ENCODE measurements around the gene AFAP1.
"Not testable (repeated sequence)": the region's sequence is repeated elsewhere in the genome, so short reads cannot be mapped to it uniquely, and the experiment has no call there.

Gene AFAP1

DNA sequence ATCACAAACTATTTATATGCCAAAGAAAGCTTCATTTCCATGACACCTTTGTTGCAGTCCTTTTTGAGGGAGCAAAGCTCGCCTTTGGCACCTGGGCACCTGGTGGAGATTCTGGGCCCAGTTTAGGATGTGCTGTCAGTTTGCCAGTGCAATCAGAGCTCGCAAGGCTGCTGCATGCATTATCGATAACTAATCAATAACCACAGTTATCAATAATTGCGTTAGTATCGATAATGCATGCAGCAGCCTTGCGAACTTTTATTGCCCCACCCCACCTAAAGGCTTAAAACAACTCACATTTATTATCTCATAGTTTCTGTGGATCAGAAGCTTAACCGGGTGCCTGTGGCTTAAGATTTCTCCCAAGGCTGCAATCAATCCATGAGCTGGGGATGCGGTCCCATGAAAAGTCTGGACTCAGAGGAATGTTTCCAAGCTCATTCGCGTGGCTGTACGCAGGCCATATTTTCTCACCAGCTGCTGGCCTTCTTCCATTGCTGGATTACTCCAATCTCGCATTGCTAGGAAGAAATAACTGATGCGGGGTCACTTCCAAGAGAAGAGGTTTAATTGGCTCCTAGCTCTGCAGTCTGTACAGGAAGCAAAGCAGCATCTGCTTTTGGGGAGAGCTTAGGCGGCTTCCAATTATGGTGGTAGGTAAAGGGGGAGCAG is 6.2 kb upstream of the AFAP1 start:
- no peak for DNase-seq

DNA sequence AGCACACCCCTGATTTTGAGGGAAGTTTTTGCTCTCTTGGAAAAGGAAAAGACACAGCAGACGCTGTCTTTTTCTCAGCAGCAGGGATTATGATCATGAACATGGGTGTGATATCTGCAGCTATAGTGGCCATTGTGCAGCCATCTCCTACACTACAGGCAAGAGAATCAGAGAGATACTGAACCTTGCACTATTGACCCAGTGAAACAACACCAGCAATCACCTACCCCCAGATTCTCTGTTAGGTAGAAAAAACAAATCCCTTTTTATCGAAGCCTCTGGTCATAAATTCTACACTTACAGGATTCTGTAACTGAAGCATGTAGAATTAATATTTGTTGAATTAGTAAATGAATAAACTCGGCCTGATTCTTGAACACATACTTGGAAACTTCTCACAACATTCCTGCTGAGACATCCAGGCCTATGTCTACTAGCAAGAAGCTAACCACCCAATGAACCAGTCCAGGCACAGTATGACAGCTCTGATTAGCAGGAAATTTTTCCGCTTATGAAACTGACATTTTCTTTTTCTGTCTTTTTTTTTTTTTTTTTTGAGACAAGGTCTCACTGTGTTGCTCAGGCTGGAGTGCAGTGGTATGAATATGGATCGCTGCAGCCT is 5.0 kb upstream of the AFAP1 start:
- DNase-seq: no peak

DNA sequence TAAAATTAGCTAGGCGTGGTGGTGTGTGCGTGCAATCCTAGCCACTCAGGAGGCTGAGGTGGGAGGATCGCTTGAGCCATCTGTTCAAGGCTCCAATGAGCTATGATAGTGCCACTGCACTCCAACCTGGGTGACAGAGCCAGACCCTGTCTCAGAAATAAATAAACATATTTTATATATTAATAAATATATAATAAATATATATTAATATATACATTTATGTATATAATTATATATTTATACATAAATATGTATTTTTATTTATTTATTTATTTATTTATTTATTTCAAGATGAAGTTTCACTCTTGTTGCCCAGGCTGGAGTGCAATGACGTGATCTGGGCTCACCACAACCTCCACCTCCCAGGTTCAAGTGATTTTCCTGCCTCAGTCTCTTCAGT is 4.0 kb upstream of the AFAP1 start:
- not testable (repeated sequence) for DNase-seq

DNA sequence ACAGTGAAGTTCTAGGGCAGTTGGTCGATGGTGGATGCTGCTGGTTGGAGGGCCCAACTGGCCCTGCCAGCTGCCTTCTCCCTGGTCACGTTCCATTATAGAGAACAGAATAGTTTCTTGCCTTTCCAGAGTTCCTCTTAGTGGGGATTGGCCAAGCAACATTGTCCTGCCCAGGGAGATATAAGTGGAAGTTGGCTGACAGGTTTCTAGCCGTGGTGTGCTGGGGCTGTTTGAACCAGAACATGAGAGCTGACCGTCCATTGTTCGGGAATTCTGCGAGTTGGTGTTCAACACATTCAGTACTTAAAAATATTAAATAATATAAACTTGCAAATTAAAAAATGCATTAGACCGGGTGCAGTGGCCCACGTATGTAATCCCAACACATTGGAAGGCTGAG is 3.5 kb upstream of the AFAP1 start:
- no peak for DNase-seq

DNA sequence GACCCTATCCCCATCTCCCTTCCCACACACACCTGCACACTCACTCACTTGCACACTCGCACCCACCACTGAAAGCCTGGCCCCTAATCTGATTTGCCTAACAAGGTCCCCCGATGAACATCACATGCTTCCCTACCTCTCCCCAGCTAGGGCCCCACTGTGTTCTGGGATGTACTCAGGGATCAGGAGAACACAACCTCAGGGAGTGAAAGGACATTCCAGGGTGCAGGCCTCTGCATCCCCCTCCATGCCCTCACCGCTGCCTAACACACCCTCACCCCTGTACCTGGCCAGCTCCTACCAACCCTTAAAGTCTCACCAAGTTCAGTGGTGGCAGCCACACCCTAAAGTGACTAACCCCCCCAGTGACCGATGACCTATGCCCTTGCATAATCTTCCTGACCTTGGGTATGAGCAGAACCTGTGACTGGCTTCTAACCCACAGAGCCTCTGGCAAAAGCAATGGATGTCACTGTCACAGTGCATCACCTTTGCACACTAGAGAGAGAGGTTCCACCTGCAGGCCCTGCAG is 2.4 kb upstream of the AFAP1 start:
- no peak for DNase-seq

DNA sequence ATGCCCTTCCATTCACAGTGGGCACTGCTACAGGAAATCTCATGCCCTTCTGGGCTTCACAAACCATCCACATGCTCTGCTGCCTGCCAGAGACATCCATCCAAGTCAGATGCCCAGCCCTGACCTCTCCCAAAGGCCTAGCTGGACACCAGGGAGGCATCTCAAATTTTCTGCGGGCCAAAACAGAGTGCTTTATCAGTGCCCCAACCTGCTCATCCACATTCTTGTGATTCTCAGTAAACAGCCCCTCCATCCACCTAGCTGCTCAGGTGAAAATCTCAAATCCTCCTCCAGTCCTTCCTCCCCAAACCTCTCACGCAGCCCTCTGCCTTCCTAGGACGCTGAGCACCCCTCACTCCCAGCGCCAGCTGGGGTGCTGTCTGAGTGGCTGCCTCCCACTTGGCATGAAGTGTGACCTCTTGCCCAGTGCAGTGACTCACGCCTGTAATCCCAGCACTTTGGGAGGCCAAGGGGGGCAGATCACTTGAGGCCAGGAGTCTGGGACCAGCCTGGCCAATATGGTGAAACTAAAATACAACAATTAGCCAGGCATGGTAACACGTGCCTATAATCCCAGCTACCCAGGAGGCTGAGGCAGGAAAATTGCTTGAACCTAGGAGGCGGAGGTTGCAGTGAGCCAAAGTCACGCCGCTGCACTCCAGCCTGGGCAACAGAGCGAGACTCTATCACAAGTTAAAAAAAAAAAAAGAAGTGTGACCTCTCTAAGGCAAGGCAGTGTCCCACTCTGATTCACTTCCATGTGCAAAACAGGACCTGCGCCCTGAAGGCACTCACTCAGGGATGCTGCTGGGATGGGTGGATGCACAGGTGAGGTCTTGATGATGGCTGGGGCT is 1.7 kb upstream of the AFAP1 start:
- DNase-seq: no peak

DNA sequence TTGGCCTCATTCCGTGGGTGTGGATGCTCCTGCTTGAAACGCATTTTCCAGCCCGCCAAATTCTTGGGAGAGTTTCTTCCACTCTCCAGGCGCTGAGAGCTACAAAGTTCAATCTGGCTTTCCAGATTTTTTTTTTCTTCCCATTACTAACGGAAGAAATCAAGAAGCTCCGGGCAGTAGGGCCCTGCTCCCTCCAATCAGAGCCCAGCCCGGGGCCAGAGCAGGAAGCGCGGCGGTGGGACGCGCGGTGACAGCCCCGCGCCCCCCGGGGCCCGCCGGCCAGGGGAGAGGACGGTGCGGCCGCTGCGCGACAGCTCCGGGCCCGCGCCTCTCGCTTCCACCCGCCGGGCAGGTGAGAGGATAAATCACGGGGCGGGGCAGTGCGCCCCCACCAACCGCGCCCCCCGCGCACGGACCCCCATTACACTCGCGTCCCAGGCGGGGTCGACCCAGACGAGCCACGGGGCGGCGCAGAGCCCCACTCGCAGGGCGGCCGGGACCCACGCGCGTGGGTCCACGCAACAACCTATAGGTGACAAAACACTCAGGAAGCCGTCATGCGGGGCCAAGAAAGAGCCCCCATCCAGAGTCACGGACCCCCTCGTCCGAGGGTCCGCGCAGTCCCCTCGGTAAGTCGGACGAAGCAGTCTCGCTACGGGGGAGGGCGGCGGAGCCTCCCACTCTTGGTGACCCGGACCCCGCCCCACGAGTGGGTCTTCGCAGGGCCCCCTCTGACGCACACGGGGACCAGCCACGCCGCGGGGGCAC is 868 bp downstream of the AFAP1 start:
- DNase-seq: no peak

DNA sequence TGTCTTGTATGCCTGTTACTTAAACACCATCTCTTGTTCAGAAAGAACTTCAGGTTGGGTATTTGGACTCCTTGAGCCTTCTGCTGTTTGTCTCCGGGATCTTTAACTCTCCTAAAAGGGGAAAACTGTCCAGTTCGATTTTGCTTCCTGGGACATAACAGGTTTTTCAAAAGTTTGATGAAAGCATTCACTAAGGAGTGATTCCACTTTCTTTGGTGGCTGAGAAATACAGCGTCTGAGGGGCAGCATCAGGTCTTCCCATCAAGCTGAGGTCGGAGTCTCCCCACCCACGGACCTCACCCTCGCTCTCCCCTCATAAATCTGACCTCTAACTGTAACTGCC is 1.4 kb downstream of the AFAP1 start:
- no peak for DNase-seq

DNA sequence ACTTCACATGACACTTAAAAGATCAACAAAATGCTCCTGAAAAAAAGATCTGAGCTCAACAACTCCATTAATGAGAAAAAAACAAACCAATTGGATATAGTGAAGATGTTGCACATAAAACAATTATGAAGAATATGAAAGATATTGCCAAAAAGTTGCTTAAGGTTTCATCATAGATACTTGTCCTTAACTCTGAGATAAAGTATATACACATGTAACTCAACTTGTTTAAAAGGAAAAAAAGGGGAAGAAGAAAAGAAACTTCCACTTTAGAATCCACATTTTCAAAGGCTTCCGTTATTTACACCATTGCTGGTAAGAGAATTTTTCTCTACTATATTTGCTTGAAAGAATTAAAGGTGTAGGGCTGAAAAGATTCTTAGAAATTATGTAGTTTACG is 2.7 kb downstream of the AFAP1 start:
- DNase-seq: peak; percentile 78

DNA sequence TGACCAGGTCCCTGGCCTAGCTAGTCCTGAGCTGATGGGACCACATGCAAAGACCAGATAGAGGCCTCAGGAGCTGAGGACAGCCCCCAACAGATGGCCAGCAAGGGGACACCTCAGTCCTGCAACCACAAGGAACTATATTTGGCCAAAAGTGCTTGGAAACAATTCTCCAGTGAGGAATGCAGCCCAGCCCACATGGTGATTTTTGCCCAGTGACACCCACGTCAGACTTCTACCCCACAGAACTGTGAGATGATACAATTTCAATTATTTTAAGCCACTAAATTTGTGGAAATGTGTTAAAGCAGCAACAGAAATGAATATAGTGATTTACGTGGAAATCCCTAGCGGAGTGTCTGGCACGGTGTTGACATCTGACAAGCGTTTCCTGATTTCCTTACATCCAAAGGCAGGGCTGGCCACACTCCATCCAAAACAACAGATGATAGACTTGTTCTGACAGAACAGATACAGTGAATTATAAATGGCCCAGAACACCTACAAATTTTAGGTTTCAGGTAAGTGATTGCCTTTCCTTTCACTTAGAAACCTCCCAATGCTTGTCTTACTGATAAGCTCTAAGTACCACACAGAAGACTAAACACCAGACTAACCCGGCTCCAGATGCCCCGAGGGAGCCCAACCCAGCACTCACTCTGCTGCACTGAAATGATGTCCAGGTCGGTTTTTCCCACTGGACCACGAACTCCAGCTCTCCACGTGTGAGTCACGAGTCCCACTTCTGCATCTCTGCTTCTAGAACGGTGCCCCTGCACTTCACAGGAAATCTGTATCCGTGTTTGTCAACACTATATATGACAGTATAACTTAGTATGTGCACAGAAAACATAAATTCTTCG is 5.8 kb downstream of the AFAP1 start:
- peak; percentile 7 for DNase-seq

DNA sequence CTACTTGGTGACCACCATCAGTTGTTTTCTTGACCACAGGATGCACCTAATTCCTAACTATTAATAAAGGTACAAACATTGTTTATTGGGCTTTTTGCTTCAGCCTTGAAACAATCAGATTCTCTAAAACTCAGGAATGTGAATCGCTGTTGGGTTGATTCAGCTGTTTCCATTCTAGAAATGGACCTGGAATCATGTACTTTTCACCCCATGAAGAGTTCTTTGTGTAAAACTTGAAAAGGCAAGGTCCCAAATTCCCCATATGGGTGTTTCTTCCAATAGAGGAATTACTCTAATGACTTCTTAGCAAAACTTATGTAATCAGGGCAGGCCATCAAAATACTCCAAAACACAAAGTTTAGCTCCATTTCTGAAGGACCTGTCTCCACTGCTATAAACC is 7.4 kb downstream of the AFAP1 start:
- no peak for DNase-seq

DNA sequence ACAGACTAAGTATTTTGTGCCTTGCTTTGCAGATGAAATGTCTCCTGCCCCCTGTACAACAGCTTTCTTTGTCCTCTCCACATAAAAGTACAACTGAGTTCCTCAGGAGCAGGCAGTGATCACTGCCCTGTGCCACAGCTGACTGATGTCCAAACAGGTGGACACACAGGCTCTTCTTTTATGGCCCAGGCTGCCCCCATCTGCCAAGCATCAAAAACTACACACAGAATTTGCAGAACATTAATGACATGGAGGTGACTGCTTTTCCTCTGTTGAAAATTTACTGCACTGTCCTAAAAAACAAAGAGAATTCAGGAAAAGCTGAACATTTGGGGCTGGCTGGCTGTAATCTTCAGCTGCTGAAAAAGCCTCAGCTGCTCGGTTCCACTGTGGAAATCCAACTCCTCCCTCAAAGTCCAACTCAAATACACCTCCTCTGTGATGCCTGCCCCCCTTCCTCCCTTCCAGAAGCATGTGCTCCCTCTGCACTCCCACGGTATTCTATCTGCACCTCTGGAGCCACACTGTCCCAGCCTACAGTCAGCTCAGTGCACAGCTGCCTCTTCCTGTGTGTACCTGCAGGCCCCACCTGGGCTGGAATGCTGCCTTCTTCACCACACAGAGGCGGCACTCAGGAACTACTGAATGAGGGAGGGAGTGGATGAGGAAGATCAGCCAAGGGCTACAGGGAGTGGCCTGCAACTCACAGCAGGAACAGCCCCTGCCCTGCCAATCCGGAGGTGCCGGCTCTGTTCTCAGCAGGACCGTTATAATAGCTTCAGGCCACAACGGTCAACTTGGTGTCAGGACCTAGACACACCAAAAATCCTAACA is 10.3 kb downstream of the AFAP1 start:
- no peak for DNase-seq

DNA sequence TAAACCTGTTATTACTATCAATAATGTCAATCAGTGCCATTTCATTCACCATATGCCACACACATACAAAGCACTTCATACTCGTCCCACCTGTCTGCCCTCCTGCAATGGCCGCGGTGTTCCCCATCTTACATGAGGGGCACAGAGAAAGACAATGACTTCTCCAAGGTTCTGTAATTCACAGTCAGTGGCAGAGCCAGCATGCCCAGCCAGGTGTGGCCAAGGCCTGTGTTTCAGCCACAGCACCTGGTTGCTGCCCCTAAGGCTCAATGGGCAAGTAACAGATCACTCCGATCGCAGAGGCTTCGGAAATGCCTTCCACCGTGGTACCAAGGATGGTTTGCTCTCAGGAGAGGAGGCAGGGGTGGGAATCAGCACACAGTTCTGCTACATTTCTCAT is 10.9 kb downstream of the AFAP1 start:
- no peak for DNase-seq

DNA sequence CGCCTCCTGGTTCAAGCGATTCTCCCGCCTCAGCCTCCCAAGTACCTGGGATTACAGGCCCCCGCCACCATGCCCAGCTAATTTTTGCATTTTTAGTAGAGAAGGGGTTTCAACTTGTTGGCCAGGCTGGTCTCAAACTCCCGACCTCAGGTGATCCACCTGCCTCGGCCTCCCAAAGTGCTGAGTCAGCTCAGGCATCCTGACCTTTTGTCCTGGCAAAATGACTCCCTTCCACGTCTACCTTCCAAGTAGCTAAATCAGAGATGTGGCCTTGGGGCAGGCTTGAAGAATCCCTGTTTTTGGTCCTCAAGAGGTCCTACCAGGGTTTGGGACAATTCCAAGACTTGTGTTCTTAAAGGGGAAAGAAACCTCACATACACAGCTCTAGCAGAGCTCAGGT is 12.8 kb downstream of the AFAP1 start:
- no peak for DNase-seq

DNA sequence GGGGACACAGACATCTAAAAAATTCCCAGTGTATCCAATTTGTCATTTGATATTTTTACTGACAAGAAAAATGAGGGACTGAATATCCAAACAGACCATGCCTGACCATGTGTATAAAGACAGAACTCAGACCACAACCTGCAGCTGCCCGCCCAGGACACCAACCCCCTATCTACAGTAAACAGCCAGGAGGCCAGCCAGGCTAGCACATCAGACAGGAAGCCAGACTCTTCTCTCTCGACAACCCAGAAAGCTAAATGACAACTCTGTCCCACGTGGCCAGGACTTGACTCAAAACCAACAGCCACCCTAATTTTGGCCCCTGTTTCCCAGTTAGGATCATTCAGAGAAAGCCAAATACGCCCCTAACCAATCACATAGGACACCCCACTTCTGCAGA is 15.1 kb downstream of the AFAP1 start:
- no peak for DNase-seq

DNA sequence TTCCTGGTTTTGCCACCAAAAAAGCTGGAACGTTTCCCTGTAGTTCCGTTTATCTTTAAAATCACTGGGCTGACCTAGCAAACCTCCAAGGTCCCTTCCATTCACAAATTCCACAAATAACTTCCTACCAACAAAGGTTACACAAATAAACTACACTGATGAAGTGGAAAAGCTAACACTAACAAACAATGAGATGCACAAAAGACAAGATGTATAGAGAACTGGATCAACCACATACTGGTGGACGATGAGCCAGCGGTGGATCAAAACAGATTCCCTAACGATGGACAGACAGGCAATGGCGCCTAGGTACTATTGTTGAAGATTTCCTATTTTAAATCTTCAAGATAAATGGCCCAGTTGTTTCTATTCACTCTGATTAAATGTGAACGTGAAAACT is 15.5 kb downstream of the AFAP1 start:
- no peak for DNase-seq

DNA sequence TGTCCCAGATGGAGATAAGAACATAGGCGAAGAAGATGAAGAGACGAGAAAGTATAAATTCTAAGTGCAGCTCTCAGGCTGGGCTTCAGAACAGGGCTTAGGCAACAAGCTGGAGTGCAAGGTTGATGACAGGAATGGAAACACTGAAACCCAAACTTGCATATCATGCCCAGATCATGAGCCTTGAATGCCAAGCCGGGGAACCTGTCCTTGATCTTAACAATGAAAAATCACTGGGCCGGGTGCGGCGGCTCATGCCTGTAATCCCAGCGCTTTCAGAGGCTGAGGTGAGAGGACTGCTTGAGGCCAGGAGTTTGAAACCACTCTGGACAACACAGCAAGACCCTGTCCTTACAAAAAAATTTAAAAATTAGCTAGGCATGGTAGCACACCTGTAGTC is 17.2 kb downstream of the AFAP1 start:
- no peak for DNase-seq

DNA sequence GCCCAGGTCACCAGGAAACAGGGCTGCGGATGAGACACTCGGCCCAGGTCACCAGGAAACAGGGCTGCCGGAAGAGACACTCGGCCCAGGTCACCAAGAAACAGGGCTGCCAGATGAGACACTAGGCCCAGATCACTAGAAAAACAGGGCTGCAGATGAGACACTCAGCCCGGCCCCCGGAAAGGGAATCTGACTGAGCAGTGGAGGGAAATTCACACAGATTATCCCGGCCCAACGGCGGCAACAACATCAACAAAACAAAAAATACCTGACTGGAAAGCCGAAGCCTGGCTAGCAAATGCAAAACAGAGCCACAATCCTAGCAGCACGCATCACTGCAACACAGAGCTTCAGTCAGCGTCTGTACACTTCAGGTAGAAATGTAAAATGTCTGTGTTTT is 20.7 kb downstream of the AFAP1 start:
- DNase-seq: no peak

DNA sequence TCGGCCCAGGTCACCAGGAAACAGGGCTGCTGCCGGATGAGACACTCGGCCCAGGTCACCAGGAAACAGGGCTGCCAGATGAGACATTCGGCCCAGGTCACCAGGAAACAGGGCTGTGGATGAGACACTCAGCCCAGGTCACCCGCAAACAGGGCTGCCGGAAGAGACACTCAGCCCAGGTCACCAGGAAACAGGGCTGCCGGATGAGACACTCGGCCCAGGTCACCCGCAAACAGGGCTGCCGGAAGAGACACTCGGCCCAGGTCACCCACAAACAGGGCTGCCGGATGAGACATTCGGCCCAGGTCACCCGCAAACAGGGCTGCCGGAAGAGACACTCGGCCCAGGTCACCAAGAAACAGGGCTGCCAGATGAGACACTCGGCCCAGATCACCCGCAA is 21.5 kb downstream of the AFAP1 start:
- not testable (repeated sequence) for DNase-seq

DNA sequence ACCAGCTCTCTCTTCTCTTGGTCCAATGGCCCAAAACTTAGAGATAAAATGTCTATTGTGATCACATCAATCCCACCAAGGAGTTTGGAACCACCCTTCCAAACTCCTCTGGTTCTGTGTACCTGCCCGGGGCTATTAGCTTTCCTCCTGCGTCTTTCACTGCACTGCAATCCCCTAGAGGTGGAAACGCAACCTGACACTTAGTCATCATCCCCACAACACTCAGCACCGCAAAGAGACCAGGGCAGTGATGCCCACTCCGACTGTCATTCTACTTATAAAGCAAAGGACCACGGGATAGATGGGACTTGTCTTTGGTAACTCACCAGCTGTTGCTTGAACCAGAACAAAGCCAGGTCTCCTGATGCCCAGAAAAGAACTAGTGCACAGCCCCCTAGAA is 22.0 kb downstream of the AFAP1 start:
- DNase-seq: no peak

DNA sequence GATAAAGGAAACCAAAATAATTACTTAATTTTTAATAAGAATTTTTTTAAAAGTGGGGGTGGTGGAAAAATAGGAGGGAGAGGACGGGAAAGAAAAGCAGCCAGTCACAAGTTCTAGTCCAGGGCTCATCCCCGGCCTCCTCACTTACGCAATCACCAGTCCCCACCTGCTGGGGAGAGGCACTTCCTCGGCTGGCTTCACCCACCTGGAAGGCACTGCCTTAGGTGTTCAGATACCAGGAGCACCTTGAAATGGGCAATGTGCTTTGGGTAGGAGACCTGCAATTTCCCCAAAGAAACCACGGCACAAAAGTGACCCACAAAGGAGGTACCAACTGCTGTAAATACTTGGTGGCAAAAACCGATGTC is 23.8 kb downstream of the AFAP1 start:
- DNase-seq: no peak
